Neural crest cell (in vitro differentiated cells): ENCODE measurements around the gene WDR26. TPM values are rescaled to one million over a fixed set of nuclear protein-coding genes. Genes with fewer than 3 reads are reported as not detected.

Experiments used
- DNase-seq: peaks from one replicate; pipeline ENCODE4 v3.0.0; 2021; ENCODE audit warnings: low read depth, mixed read lengths, low spot score
- H3K27ac Mint-ChIP-seq: one replicate; pipeline ENCODE4 v1.8.0; 2021; ENCODE audit warnings: mild to moderate bottlenecking, mixed read lengths; ENCODE audit not compliant: unreplicated experiment
- H3K27me3 Mint-ChIP-seq: 2 replicates; pipeline ENCODE4 v1.8.0; 2021; ENCODE audit warnings: low read depth, mild to moderate bottlenecking, mixed read lengths
- H3K36me3 Mint-ChIP-seq: 2 replicates; pipeline ENCODE4 v1.8.0; 2021; ENCODE audit warnings: low read depth, mild to moderate bottlenecking, mixed read lengths
- H3K4me1 Mint-ChIP-seq: 2 replicates; pipeline ENCODE4 v1.8.0; 2021; ENCODE audit warnings: mixed read lengths
- H3K4me3 Mint-ChIP-seq: one replicate; pipeline ENCODE4 v1.8.0; 2021; ENCODE audit warnings: mild to moderate bottlenecking, mixed read lengths
- H3K9me3 Mint-ChIP-seq: 2 replicates; pipeline ENCODE4 v1.8.0; 2021; ENCODE audit warnings: mixed read lengths
- total RNA-seq: library from RNA; stranded (reverse); gene quantifications from 2 replicates; pipeline ENCODE4 v1.2.1, GENCODE V29; 2021
- TF ChIP-seq, protein P1 (sequence below): fragments of 200-600 bp; sonication (generic); conservative IDR thresholded peaks from 2 replicates; pipeline ENCODE4 v1.5.0; 2021; ENCODE audit warnings: antibody characterized with exemption, mild to moderate bottlenecking

Gene WDR26
- total RNA-seq, 1 donor from 2014 or later = 65.5 TPM

DNA sequence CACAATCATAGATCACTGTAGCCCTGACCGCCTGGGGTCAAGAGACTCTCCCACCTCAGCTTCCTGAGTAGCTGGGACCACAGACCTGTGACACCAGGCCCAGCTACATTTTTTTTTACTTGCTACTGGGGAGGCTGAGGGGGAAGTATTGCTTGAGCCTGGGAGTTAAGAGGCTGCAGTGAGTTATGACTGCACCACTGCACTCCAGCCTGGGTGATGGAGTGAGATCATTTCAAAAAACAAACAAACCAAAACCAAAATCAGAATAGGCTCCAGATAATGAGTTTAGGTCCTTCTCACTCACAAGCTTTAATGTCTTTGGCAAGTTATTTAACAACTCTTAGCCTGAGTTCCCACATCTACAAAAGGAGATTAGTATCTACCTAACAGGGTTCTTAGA, 22.8 kb downstream of the WDR26 start:
- Mint-ChIP-seq H3K4me3 (no peak overlapping the region), H3K4me1 (no peaks in the 10 kb centered on the region), H3K36me3 (peaks cover 12% of the 10 kb centered on the region), H3K27ac (no peak overlapping the region), H3K27me3 (no peaks in the 10 kb centered on the region), H3K9me3 (no peaks in the 10 kb centered on the region)
- TF ChIP-seq, protein P1, sequence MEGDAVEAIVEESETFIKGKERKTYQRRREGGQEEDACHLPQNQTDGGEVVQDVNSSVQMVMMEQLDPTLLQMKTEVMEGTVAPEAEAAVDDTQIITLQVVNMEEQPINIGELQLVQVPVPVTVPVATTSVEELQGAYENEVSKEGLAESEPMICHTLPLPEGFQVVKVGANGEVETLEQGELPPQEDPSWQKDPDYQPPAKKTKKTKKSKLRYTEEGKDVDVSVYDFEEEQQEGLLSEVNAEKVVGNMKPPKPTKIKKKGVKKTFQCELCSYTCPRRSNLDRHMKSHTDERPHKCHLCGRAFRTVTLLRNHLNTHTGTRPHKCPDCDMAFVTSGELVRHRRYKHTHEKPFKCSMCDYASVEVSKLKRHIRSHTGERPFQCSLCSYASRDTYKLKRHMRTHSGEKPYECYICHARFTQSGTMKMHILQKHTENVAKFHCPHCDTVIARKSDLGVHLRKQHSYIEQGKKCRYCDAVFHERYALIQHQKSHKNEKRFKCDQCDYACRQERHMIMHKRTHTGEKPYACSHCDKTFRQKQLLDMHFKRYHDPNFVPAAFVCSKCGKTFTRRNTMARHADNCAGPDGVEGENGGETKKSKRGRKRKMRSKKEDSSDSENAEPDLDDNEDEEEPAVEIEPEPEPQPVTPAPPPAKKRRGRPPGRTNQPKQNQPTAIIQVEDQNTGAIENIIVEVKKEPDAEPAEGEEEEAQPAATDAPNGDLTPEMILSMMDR = no peak
- DNase-seq = no peak

DNA sequence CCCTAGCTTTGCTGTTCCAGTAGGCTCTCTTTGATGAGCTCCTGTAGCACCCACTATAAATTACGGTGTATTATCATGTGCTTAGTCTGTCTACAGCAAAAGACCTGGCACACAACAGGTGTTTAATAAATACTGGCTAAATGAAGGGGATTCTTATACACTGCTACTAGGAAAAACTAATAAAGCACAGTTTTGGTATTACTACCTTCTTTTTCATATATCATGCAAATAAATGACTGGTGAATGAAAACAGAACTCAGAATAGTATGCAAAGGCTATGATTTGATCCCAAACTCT, 26.4 kb downstream of the WDR26 start:
- TF ChIP-seq, protein P1 = no peak
- H3K27me3 Mint-ChIP-seq = no peaks in the 10 kb centered on the region
- H3K4me1 Mint-ChIP-seq = no peaks in the 10 kb centered on the region
- no peak for DNase-seq
- H3K27ac Mint-ChIP-seq = no peak overlapping the region
- no peak overlapping the region for H3K4me3 Mint-ChIP-seq
- H3K9me3 Mint-ChIP-seq = no peaks in the 10 kb centered on the region
- peaks cover 5% of the 10 kb centered on the region for H3K36me3 Mint-ChIP-seq

DNA sequence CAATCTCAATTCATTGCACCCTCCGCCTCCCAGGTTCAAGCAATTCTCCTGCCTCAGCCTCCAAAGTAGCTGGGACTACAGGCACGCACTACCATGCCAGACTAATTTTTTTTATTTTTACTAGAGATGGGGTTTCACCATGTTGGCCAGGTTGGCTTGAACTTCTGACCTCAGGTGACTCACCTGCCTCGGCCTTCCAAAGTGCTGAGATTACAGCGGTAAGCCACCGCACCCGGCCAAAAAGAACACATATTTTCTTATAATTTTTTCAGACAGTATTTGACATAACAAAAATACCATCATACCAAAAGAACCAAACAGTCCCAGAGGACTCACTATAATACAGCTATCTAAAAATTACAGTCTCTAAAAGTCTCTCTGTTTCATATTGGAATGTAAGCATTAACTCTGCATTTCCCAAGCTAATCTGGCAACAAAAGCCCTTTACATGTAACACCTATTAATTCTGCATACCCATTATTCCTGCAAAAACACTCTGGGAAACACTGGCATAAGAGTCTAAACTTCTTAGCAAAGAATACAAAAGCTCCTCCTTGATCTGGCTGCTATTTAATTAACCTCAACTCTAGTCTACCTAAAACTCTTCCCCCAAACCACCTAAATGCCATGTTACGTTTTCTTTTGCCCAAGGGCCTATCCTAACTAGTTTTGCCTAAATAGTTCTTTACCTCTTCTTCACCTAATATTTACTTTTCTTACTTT, 26.9 kb downstream of the WDR26 start:
- Mint-ChIP-seq H3K9me3 (no peaks in the 10 kb centered on the region), H3K27ac (no peak overlapping the region), H3K27me3 (no peaks in the 10 kb centered on the region), H3K4me1 (no peaks in the 10 kb centered on the region), H3K36me3 (peaks cover 5% of the 10 kb centered on the region), H3K4me3 (no peak overlapping the region)
- no peak for DNase-seq
- TF ChIP-seq, protein P1 = no peak

DNA sequence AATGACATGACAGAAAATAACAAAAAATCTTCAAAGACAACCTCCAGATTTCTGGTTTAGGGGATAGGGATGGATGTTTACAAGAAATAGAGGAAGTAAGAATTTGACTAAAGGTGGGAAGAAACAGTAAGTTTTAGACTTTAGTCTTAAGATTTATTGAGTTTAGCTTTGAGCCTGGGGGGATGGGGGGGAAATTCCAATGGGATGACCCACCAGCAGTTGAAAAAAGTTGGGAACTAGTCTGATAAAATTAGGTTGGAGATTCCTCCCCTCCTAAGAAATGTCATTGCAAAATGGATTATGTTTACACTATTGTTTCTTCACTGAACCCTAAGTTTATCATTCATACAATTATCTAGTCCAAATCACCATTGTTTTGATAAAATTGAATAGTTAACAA, 28.4 kb downstream of the WDR26 start:
- no peak for DNase-seq
- Mint-ChIP-seq H3K27me3 (no peaks in the 10 kb centered on the region), H3K36me3 (peaks cover 5% of the 10 kb centered on the region), H3K9me3 (no peaks in the 10 kb centered on the region), H3K4me1 (no peaks in the 10 kb centered on the region), H3K4me3 (no peak overlapping the region), H3K27ac (no peak overlapping the region)
- TF ChIP-seq, protein P1 = no peak

DNA sequence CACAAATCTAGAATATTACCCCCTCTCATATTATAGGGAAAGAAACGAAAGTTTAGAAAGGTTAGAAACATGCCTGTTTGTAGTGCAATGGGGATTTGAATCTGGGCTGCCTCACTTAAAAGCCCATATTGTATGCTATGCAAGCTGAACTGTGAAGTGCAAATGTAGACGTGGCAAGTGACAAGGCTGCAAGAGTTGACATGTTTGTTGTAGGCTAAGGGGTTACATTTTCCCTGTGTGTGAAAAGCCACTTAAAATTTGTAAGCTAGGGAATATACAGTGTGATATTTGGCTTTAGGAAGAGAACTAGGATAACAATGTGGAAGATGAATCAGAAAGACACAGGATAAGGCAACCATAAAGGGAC, 29.0 kb downstream of the WDR26 start:
- Mint-ChIP-seq H3K27me3 (no peaks in the 10 kb centered on the region), H3K4me3 (no peak overlapping the region), H3K9me3 (no peaks in the 10 kb centered on the region), H3K36me3 (peaks cover 8% of the 10 kb centered on the region), H3K4me1 (no peaks in the 10 kb centered on the region), H3K27ac (no peak overlapping the region)
- no peak for DNase-seq
- TF ChIP-seq, protein P1 = no peak
